GM18519 (cell line): ENCODE results near the gene CCDC183.
"Not testable (repeated sequence)": the region's sequence is repeated elsewhere in the genome, so short reads cannot be mapped to it uniquely, and the experiment has no call there.

ENCODE experiments used
- ATAC-seq: cut with Tn5 transposase; IDR thresholded peaks from one replicate; pipeline ENCODE4 v1.9.1; 2021; ENCODE audit warnings: mild to moderate bottlenecking, moderate library complexity; ENCODE audit not compliant: unreplicated experiment, low FRiP score

The CCDC183 gene

GRCh38 chr9:136837146-136837855 is 41.2 kb downstream of the CCDC183 start:
- ATAC-seq: no peak

GRCh38 chr9:136837856-136838277 is 41.7 kb downstream of the CCDC183 start:
- not testable (repeated sequence) for ATAC-seq

- ATAC-seq: no peak
Observed at GRCh38 chr9:136838314-136839228, 42.4 kb downstream of the CCDC183 start.

- no peak for ATAC-seq
Observed at GRCh38 chr9:136839229-136840139, 43.3 kb downstream of the CCDC183 start.

- ATAC-seq: no peak
Observed at GRCh38 chr9:136840140-136840876, 44.2 kb downstream of the CCDC183 start.

GRCh38 chr9:136840877-136841645 is 44.9 kb downstream of the CCDC183 start:
- no peak for ATAC-seq

- ATAC-seq: not testable (repeated sequence)
Observed at GRCh38 chr9:136841646-136842379, 45.7 kb downstream of the CCDC183 start.

- ATAC-seq: not testable (repeated sequence)
Observed at GRCh38 chr9:136842380-136842948, 46.3 kb downstream of the CCDC183 start, which contains the start of gene AJM1. TSS of gene AJM1 (plus strand) at chr9:136842478. CDS start at chr9:136844415, 1,937 bp downstream.

- not testable (repeated sequence) for ATAC-seq
Observed at GRCh38 chr9:136843159-136843800, 47.1 kb downstream of the CCDC183 start.

GRCh38 chr9:136843801-136844740 is 47.9 kb downstream of the CCDC183 start:
- ATAC-seq: not testable (repeated sequence)

GRCh38 chr9:136844761-136845464 is 48.8 kb downstream of the CCDC183 start:
- no peak for ATAC-seq

- ATAC-seq: no peak
Observed at GRCh38 chr9:136845465-136846260, 49.5 kb downstream of the CCDC183 start.

- no peak for ATAC-seq
Observed at GRCh38 chr9:136846376-136847087, 50.4 kb downstream of the CCDC183 start.

- ATAC-seq: no peak
Observed at GRCh38 chr9:136847088-136847825, 51.1 kb downstream of the CCDC183 start.
